Sciatic nerve (tissue), 2 donors: ENCODE measurements around the gene CYP2F1. TPM values are rescaled to one million over a fixed set of nuclear protein-coding genes. Genes with fewer than 3 reads are reported as not detected.

ENCODE experiments used
- ATAC-seq: fragments of 200-7000 bp; cut with Tn5 transposase; one replicate; pipeline ENCODE4 v1.9.1; 2020; ENCODE audit warnings: mild to moderate bottlenecking, moderate library complexity
- DNase-seq: peaks from one replicate; pipeline ENCODE4 v3.0.0-alpha.2; 2020; ENCODE audit warnings: low spot score
- intact Hi-C: fragments of 100-400 bp; cut with DNase I; formaldehyde crosslinking; loops from one replicate; pipeline ENCODE4 v1.14.2; 2022
- total RNA-seq: library from RNA; stranded (reverse); fragmentation: NEBNext Ultra II Directional; extraction: Animal tissue kit (Norgen Biotek cat#: 25700); gene quantifications from one replicate; pipeline ENCODE4 v1.2.1, GENCODE V29; 2021
- donor health status: DM: no; HTN: no; CAD: no.
- donor health status: DM: no; HTN: no; CAD: no.

Gene CYP2F1
- total RNA-seq, 1 donor from 2014 or later: not detected

- DNase-seq (no peak), ATAC-seq (no peak)
- intact Hi-C loops: no loop called here
Observed at GRCh38 chr19:41166944-41167804, 52.9 kb downstream of the CYP2F1 start.

GRCh38 chr19:41172297-41173164 lies 58.3 kb downstream of the CYP2F1 start:
- ATAC-seq: no peak
- intact Hi-C loops: no loop called here
- DNase-seq: no peak

- intact Hi-C loops: no loop called here
- no peak for DNase-seq
- ATAC-seq: no peak
Observed at GRCh38 chr19:41174297-41174928, 60.2 kb downstream of the CYP2F1 start.

GRCh38 chr19:41175801-41176777 lies 61.9 kb downstream of the CYP2F1 start:
- DNase-seq: no peak
- intact Hi-C loops: no loop called here

More at GRCh38 chr19:41175801-41176777, 61.9 kb downstream of the CYP2F1 start:
- peak; percentile 89 for ATAC-seq

Other genes with a start within 250 kb of the CYP2F1 start
- gene CYP2A7, start 232.2 kb upstream of the CYP2F1 start, total RNA-seq: not detected
- gene CYP2B6, start 123.2 kb upstream of the CYP2F1 start, total RNA-seq: not detected
- gene CYP2A13, start 26.0 kb upstream of the CYP2F1 start, total RNA-seq: not detected
- gene CYP2S1, start 78.8 kb downstream of the CYP2F1 start, total RNA-seq: 1.1 TPM
- gene AXL, start 104.8 kb downstream of the CYP2F1 start, total RNA-seq: 65.8 TPM
- 161 TPM for gene HNRNPUL1, start 149.9 kb downstream of the CYP2F1 start, total RNA-seq
- 29.8 TPM for gene CCDC97, start 195.7 kb downstream of the CYP2F1 start, total RNA-seq
- gene TGFB1, start 239.5 kb downstream of the CYP2F1 start, total RNA-seq: 33.7 TPM
- gene B9D2, start 249.7 kb downstream of the CYP2F1 start, total RNA-seq: 4.1 TPM